Erythroblast (primary cell): ENCODE measurements around the gene UCHL3.

Source experiments
- GATA1 ChIP-seq: IDR thresholded peaks from 2 replicates; pipeline ENCODE4 v1.6.1; 2011; ENCODE audit warnings: low read depth, mild to moderate bottlenecking, control low read depth, low read length, moderate library complexity
- POLR2A ChIP-seq: IDR thresholded peaks from 2 replicates; pipeline ENCODE4 v1.6.1; 2011; ENCODE audit warnings: mild to moderate bottlenecking, low read length

GRCh38 chr13:75652726-75653125, 103.1 kb downstream of the UCHL3 start:
- TF ChIP-seq POLR2A = no peak
- TF ChIP-seq GATA1 = no peak
